ENCODE results near the gene EPS8.

DNA sequence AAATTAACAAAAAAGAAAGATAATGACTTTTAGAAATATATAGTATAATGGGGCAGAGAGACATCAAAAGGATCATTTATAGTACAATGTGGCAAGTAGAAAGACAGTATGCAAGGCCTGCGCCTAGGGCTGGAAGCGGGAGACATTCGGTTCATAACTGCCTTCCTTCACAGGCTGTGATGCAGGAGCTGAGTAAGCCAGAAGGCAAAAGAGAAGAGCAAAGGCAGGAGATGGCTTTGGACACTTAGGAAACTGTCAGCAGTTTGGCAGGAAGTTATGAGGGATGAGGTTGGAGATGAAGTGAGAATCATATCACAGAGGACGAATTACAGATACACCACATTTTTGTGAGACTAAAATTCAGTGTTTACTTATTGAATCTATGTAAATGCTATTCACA lies 97.8 kb downstream of the EPS8 start:
- TF ChIP-seq YY1 (IDR thresholded peaks at IDR 0.05; ENCODE audit: insufficient read depth, insufficient read length) = no peak
- no peak for TF ChIP-seq ZNF274 (IDR thresholded peaks at IDR 0.05; ENCODE audit: low read depth, low read length)
- no peak for TF ChIP-seq SUZ12 (IDR thresholded peaks at IDR 0.05; ENCODE audit: extremely low read depth, insufficient read depth, insufficient read length)
